Measurements from ENCODE around the gene PTPRR. TPM values are rescaled to one million over a fixed set of nuclear protein-coding genes. Genes with fewer than 3 reads are reported as not detected.

The PTPRR gene
- total and polyA plus RNA-seq, 2 donors (not counting 1 experiment from before 2014, with no cell fraction given) = 0.44 to 0.50 TPM

DNA sequence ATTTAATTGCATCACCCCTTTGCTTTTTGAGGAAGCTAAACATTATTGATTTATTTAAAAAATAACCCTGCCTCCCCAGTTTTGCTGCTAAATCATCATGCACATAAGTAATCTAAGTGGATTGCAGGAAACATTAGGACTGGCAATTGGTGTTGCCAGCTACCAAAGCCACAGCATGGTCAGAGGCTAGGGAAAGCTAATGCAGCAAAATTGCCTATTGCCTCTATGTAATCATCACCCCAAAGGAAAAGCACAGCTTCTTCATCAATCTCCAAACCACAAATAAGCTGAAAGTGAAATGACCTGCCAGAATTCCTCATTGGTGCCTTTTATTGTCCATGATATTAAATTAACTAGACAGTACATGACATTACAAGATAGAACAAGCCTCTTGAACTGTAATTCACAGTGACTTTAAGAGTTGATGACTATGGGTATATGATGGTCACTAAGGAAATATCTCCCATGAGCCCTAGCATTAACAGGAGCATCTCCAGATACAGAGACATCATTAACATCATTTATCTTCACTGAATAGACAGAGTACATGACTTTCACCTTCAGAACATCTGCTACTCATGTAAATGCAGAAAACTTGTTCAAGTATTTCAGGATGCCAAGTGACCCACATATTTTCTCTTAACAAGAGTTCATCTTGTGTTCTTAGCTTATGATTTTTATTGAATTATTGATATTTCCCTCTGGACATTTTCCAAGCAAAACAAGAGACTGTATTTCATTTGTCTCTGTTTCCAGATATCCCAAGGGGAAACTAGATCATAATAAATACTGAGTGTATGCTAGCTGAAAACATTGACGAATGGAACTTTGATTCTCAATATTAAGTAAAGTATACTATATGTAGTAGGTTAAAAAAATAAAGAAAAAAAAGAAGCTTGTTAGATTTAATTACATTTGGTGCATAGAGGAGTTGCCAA lies 29.4 kb downstream of the PTPRR start:
- Histone ChIP-seq H3K4me2 (ENCODE audit: extremely low read depth, insufficient read depth, low read length) (no peak overlapping the region), H3K79me2 (ENCODE audit: control insufficient read depth, insufficient read depth, low read length) (no peaks in the 10 kb centered on the region)

DNA sequence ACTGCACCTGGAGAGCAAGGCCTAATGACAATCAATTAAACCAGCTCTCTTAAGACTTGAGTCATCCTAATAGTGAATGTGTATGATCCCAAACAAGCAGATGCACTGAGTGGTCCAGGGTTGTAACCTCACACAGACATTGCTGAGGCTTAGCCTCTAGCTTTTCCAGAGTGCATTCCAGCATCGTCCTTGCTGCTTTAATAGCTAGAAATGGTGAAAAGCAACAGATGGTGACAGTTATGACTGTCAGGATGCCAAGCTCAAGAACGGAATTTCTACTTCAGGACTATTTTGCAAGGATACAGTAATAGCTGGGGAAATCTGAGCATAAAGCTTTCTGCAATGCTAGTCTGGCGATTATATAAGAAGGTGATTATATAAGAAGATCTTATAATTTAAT lies 34.6 kb downstream of the PTPRR start:
- H3K36me3 ChIP-seq (ENCODE audit: control insufficient read depth, insufficient read depth, low read length) = no peaks in the 10 kb centered on the region
- peak in 1 of 2 donors; percentile 24 for DNase-seq (ENCODE audit: low read depth in 2 of 2)
- H3K4me2 ChIP-seq (ENCODE audit: extremely low read depth, insufficient read depth, low read length) = no peak overlapping the region

More for the DNA sequence above, 29.4 kb downstream of the PTPRR start:
- H3K9me3 ChIP-seq (ENCODE audit: control insufficient read depth, insufficient read depth, low read depth, low read length) = no peaks in the 10 kb centered on the region
- H3K9ac ChIP-seq (ENCODE audit: insufficient read depth, low read length) = no peak overlapping the region
- no peak for DNase-seq (ENCODE audit: low read depth in 2 of 2)
- no peak overlapping the region for H2AFZ ChIP-seq (ENCODE audit: low read length)
- no peaks in the 10 kb centered on the region for H3K27me3 ChIP-seq (ENCODE audit: control insufficient read depth, insufficient read depth, low read length)
- no peaks in the 10 kb centered on the region for H3K4me1 ChIP-seq (ENCODE audit: control insufficient read depth, extremely low read depth, insufficient read depth, low read length)
- H3K4me3 ChIP-seq (replicated peaks in 1 of 4; ENCODE audit: control extremely low read depth in 1 of 4, insufficient read depth in 1 of 4, low read depth in 3 of 4, low read length in 4 of 4) = no peak overlapping the region
- TF ChIP-seq CTCF (conservative IDR thresholded peaks at IDR 0.05 in 1 of 2, IDR thresholded peaks at IDR 0.05 in 1 of 2; ENCODE audit: low read depth in 1 of 2, low read length in 2 of 2) = no peak
- TF ChIP-seq EZH2 (IDR thresholded peaks at IDR 0.05; ENCODE audit: low read length, missing control alignments) = no peak
- no peak overlapping the region for H3K27ac ChIP-seq (ENCODE audit: insufficient read depth, low read length)
- H3K36me3 ChIP-seq (ENCODE audit: control insufficient read depth, insufficient read depth, low read length) = no peaks in the 10 kb centered on the region
- H4K20me1 ChIP-seq (ENCODE audit: control insufficient read depth, extremely low read depth, insufficient read depth, low read length) = no peaks in the 10 kb centered on the region

More for the DNA sequence above, 34.6 kb downstream of the PTPRR start:
- H3K4me1 ChIP-seq (ENCODE audit: control insufficient read depth, extremely low read depth, insufficient read depth, low read length) = no peaks in the 10 kb centered on the region
- H3K27ac ChIP-seq (ENCODE audit: insufficient read depth, low read length) = no peak overlapping the region
- H3K4me3 ChIP-seq (replicated peaks in 1 of 4; ENCODE audit: control extremely low read depth in 1 of 4, insufficient read depth in 1 of 4, low read depth in 3 of 4, low read length in 4 of 4) = no peak overlapping the region
- TF ChIP-seq CTCF (conservative IDR thresholded peaks at IDR 0.05 in 1 of 2, IDR thresholded peaks at IDR 0.05 in 1 of 2; ENCODE audit: low read depth in 1 of 2, low read length in 2 of 2) (no peak), EZH2 (IDR thresholded peaks at IDR 0.05; ENCODE audit: low read length, missing control alignments) (no peak)
- no peaks in the 10 kb centered on the region for H3K9me3 ChIP-seq (ENCODE audit: control insufficient read depth, insufficient read depth, low read depth, low read length)
- H3K9ac ChIP-seq (ENCODE audit: insufficient read depth, low read length) = no peak overlapping the region
- no peak overlapping the region for H2AFZ ChIP-seq (ENCODE audit: low read length)
- no peaks in the 10 kb centered on the region for H3K79me2 ChIP-seq (ENCODE audit: control insufficient read depth, insufficient read depth, low read length)
- H4K20me1 ChIP-seq (ENCODE audit: control insufficient read depth, extremely low read depth, insufficient read depth, low read length) = no peaks in the 10 kb centered on the region
- H3K27me3 ChIP-seq (ENCODE audit: control insufficient read depth, insufficient read depth, low read length) = no peaks in the 10 kb centered on the region

Data from fibroblast of lung (primary cell).